Left cardiac atrium (tissue), 4 donors: ENCODE data around the gene ERCC4. TPM values are rescaled to one million over a fixed set of nuclear protein-coding genes. Genes with fewer than 3 reads are reported as not detected.

Experiments
- ATAC-seq, 2 donors: fragments of 200-7000 bp; cut with Tn5 transposase; one replicate each; pipeline ENCODE4 v1.9.1; 2020; ENCODE audit warnings: mild to moderate bottlenecking in 2 of 2, moderate library complexity in 2 of 2
- DNase-seq: peaks from one replicate; pipeline ENCODE4 v3.0.0-alpha.2; 2020
- intact Hi-C, 2 donors: fragments of 100-400 bp; cut with DNase I; formaldehyde crosslinking; loops; one replicate each; pipeline versions ENCODE4 v1.14.1 to v1.15.1; 2022 to 2023
- total RNA-seq, 2 donors: library from RNA; stranded (reverse); fragmentation: NEBNext Ultra II Directional; extraction: Animal tissue kit (Norgen Biotek cat#: 25700); gene quantifications; one replicate each; pipeline ENCODE4 v1.2.1, GENCODE V29; 2021
- donor health status: DM: no; HTN: yes; CAD: no.
- donor health status: DM: no; HTN: yes; CAD: no; lungs with severe emphysema.
- donor health status: DM: yes; HTN: yes; CAD: no.
- donor health status: Dilated cardiomyopathy.

ERCC4 gene
- total RNA-seq, 2 donors from 2014 or later = 6.8 to 10.1 TPM

DNA sequence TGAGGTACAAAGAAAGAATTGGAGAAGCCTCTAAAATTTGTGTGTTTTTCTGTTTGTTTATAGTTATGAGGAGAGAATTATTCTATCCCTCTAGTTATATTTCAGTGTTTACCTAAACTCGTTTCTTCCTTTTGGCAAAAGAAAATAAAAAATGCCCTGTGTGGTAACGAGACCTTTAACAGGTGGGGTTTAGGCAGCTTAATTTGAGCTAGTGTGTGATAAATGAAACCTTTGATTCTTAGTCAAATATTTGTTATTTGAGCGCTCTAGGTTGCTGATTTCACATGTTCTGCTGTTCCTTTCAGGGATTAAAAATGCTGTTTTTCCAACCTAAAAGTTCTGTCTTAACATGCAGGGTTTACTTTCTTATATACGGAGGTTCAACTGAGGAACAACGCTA, 17.5 kb downstream of the ERCC4 start:
- DNase-seq (no peak), ATAC-seq (no peak)
- intact Hi-C loops = loop anchor here in 1 of 2 donors (10.0 kb wide), 1 partner anchor 137 kb away; the partner anchor contains the start of gene MRTFB

- peak; percentile 34 to 47 for ATAC-seq
Observed at GRCh38 chr16:13938480-13938879, 18.5 kb downstream of the ERCC4 start.

DNA sequence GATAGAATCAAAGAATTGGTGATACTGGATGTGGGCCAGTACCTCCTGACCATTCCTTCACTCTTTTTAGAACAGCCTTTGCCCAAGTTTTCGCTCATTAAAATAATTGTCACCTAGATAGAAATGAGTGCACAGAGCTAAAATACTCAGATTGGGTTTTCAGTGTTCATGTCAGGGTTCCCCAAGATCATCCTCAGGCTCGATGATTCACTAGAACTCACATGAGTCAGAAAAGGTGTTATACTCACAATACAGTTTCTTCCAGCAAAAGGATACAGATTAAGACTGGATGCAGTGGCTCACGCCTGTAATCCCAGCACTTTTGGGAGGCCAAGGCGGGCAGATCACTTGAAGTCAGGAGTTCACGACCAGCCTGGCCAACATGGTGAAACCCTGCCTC, 19.9 kb downstream of the ERCC4 start:
- intact Hi-C loops = loop anchor here in 1 of 2 donors (10.0 kb wide), 1 partner anchor 135 kb away; the partner anchor contains the start of gene MRTFB
- ATAC-seq = no peak
- DNase-seq = no peak

More at GRCh38 chr16:13938480-13938879, 18.5 kb downstream of the ERCC4 start:
- intact Hi-C loops = loop anchor here in 1 of 2 donors (10.0 kb wide), 1 partner anchor 136 kb away; the partner anchor contains the start of gene MRTFB
- no peak for DNase-seq

DNA sequence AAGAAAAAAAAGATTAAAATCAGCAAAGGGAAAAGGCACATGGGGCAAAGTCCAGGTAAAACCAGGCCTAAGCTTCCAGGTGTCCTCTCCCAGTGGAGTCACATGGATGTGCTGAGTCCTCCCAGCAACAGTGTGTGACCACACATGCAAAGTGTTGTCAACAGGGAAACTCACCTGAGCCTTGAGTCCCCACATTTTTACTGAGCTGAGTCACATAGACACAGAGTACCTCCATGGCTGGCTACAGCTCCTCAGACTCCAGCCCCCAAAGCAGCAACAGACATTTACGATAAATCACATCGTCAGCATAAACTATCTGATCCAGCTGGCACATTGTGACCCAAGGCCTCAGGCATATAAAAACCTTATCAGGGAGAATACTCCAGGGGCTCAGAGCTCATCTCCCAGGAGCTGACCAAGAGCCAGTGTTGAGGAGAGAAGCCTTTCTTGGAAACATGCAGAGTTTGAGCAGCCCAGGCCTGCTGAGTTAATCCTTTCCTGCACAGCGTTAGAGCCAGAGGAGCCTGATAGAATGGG, 20.5 kb downstream of the ERCC4 start:
- no peak for DNase-seq
- ATAC-seq = no peak
- intact Hi-C loops = no loop called here

GRCh38 chr16:13944816-13945215, 24.9 kb downstream of the ERCC4 start:
- DNase-seq (no peak), ATAC-seq (no peak)
- intact Hi-C loops = no loop called here

- ATAC-seq (no peak), DNase-seq (no peak)
- intact Hi-C loops = no loop called here
Observed at GRCh38 chr16:13945744-13946485, 26.0 kb downstream of the ERCC4 start.

DNA sequence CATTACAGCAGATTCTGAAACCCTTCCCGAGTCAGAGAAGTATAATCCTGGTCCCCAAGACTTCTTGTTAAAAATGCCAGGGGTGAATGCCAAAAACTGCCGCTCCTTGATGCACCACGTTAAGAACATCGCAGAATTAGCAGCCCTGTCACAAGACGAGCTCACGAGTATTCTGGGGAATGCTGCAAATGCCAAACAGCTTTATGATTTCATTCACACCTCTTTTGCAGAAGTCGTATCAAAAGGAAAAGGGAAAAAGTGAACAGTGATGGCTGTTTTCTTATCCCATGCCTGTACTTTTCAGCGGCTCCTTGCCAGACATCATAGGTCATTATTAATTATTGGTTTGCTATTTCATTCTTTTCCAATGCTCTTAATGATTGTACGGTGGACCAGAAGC, 28.1 kb downstream of the ERCC4 start:
- intact Hi-C loops = no loop called here
- no peak for DNase-seq
- no peak for ATAC-seq

DNA sequence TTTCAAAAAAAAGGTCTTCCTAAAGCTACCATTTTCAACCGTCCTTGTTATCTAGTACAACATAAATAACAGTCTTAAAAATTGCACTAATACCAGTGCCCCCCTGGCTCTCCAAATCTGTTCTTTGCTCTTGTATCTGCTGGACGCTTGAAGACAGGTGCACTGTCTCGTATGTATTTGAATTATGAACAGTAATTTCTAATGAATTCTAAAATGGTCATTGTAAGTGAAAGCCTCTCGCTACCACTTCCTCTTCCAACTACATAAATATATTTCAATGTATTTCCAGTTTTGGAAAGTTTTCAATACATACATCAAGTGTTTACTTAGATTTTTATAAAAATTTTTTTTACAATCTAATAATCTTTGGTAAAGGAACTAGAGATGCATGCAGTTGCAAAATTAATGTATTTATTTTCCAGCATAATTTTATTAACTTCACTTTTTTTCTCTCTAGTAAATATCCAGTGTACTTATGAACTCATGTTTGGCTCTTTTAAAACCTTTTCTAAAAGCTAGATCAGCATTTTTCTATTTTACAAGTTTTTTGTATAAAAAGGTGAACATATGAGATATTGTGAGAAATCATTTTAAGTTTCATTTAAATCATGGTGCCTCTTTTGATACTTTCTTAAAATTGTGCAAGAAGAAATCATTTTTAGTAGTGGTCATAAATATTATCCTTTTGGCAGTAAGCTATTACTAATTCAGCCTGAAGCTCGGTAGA, 31.0 kb downstream of the ERCC4 start:
- intact Hi-C loops = no loop called here
- DNase-seq (no peak), ATAC-seq (no peak)

- intact Hi-C loops = no loop called here
- ATAC-seq (no peak), DNase-seq (no peak)
Observed at GRCh38 chr16:13951611-13952010, 31.7 kb downstream of the ERCC4 start.

GRCh38 chr16:13953501-13953900, 33.5 kb downstream of the ERCC4 start:
- ATAC-seq = no peak
- intact Hi-C loops = no loop called here
- no peak for DNase-seq

DNA sequence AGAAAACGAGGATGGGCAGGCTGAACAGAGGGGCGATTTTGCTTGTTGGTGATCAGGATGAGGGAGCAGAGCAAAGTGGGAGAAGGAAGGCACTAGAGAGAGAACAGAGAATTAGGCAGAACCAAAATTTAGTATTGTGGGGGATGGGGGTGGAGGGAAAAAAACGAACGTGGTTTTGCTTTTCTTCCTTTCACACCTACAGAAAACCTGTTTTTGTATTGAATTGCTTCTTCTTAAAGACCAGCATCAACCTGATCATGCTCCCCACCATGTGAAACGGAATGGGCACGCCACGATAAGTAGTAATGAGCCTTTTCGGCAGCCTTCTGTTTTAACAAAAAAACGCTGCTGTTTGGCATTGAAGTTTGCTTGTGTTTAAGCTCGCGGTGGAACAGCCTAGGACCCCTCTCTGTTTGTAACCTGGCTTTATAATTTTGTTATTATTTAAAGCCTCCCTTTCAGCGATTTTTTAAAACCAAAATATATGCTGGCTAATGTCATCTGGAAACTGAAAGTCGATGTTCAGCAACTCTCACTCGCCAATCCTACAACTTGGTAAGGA, 36.8 kb downstream of the ERCC4 start:
- intact Hi-C loops = no loop called here
- DNase-seq = no peak
- no peak for ATAC-seq

DNA sequence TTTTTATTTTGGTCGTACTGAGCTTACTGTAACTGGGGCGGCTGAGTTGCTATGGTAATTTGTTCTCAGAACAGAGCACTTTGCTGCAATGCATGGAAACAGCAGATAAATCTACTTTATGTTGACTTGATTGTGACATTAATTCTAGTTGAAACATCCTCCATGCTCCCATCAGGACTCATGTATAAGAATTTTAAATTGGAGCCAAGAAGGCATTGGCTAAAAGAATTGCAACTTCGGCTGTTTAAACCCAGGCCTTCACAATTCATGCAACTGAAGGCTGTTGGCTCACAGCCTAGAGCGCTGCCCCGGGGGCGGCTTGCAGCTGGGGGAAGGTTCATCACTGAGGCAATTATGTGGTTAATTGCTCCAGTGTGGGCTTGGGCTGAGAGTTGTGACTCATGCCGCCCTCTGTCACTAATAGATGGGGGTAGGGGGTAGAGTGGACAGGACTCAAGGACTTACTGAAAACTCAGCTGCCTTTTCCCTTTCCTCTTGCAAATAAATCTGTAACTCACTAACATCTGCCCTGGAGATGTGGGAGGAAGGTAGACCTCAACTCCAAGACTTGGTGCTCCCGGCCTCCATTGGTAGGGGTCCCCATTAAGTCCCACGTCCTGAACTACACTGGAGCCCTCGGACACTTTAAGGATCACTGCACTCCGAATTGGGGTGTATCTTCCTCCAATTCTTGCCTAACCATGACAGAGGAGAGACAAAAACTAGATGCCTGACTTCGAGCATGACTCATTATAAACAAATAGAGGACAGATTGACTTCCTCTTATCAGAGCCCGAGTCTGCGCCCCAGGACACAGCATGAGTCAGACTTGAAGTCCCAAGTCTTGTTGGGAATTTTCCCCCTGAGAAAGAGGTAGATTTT, 37.5 kb downstream of the ERCC4 start:
- DNase-seq = peak; percentile 74
- ATAC-seq = peak; percentile 87 to 96
- intact Hi-C loops = no loop called here

DNA sequence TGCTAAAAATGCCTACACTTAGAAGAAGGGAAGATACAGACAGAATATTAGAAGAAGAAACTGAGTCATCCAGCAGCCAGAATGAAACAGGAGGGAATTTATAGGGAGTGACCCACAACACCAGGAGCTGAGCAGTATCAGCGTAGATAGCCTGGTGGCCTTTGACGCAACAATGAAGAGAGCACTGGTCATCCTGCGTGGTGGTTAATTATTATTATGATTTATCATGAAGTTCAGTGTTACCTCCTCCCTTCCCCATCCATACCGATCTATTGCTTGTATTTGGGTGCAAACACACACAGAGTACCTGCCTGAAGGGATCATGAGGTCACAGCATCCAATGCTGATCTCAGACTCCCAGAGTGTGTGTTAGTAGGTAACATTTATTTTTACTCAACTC, 38.5 kb downstream of the ERCC4 start:
- intact Hi-C loops = no loop called here
- ATAC-seq = no peak
- DNase-seq = no peak

GRCh38 chr16:13959626-13960025, 39.7 kb downstream of the ERCC4 start:
- ATAC-seq = no peak
- intact Hi-C loops = no loop called here
- DNase-seq = no peak

GRCh38 chr16:13961099-13961811, 41.3 kb downstream of the ERCC4 start:
- no peak for ATAC-seq
- no peak for DNase-seq
- intact Hi-C loops = no loop called here

DNA sequence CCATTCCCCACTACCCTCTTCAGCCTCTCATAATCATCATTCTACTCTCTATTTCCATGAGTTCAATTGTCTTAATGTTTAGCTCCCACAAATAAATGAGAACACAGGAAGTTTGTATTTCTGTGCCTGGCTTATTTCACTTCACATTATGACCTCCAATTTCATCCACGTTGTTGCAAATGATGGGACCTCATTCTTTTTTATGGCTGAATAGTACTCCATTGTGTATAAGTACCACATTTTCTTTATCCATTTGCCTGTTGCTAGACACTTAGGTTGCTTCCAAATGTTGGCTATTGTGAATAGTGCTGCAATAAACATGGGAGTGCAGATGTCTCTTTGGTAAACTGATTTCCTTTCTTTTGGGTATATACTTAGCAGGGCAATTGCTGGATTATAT, 42.3 kb downstream of the ERCC4 start:
- ATAC-seq (no peak), DNase-seq (no peak)
- intact Hi-C loops = no loop called here

- ATAC-seq (no peak), DNase-seq (no peak)
- intact Hi-C loops = no loop called here
Observed at GRCh38 chr16:13968835-13969234, 48.9 kb downstream of the ERCC4 start.

DNA sequence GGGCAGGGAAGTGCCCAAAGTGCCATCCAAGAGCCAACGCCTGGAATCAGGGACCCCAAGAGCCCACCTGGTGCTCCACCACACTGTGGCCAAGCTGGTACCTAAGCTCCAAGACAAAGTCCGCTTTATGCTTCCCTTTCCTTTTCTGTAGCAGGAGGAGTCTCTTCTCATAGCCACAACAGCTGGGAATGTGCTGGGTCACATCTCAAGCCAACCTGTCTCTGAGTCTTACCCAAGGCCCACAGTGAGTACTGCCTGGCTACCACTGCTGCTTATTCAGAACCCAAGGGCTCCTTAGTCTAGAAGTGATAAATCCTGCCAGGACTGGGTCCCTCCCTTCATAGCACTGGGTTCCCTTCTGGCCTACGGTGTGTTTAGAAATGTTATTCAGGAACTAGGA, 49.8 kb downstream of the ERCC4 start:
- intact Hi-C loops = no loop called here
- DNase-seq (no peak), ATAC-seq (no peak)
